ENCODE measurements around the gene PALLD. TPM values are rescaled to one million over a fixed set of nuclear protein-coding genes. Genes with fewer than 3 reads are reported as not detected.

PALLD gene
- total RNA-seq, 1 experiment from 2014 or later: 18.3 TPM

DNA sequence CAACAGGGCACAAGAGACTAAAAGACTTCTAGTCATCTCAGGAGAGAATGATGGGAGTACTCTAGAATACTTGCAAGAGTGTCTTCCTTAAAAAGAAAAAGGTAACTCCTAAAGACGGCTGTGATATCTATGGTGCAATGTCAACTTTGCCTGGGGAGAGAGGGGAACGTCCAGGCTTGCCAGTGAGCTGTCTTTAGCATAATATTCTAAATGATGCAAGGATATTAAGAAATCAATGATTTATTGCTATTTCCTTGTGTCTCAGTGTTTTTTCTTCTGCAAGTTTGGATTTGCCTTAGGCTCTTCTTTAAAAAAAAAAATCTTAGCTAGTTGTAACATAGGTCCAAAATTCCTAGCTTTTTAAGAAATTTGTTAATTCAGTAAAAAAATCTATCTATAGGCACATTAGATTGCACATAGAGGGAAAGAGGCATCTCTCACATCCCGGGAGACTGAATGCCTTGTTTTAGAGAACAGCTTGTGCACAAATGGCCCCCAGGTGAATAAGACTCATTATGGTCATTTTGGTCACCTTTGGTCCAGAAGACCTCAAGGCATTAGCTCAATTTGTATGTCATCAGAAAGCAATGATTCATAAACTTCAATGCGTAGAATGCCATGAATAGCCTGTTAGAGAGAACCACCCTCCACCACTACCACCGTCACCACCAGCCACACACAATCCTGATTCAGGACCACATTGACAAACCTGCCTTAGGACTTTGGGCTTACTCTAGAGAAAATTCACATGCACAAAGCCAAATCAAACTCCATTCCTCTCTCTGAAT, 104.1 kb downstream of the PALLD start:
- H2AFZ ChIP-seq (ENCODE audit: low read length): no peak overlapping the region
- no peak overlapping the region for H3K14ac ChIP-seq (ENCODE audit: insufficient read depth, low read length)
- no peak overlapping the region for H2BK120ac ChIP-seq (ENCODE audit: low read depth, low read length, poor library complexity, severe bottlenecking)
- H2AK5ac ChIP-seq (ENCODE audit: insufficient read length, low read length): no peak overlapping the region
- no peak overlapping the region for H3K27ac ChIP-seq (ENCODE audit: insufficient read length, low read depth, low read length)
- H3K9me3 ChIP-seq (ENCODE audit: control insufficient read depth, low read depth, low read length): no peaks in the 10 kb centered on the region
- H3K56ac ChIP-seq (ENCODE audit: insufficient read length, low read depth, low read length): no peak overlapping the region
- Mint-ChIP-seq H3K27me3 (ENCODE audit: low read depth) (no peaks in the 10 kb centered on the region), H3K27ac (no peak overlapping the region), H3K4me3 (no peak overlapping the region), H3K36me3 (ENCODE audit: insufficient read depth in 1 of 3, low read depth in 3 of 3) (no peaks in the 10 kb centered on the region), H3K4me1 (peaks cover 9 to 17% of the 10 kb centered on the region in 2 experiments), H3K9me3 (no peaks in the 10 kb centered on the region)
- no peaks in the 10 kb centered on the region for H3K79me2 ChIP-seq (ENCODE audit: insufficient read depth, low read length)
- no peak overlapping the region for H3K23ac ChIP-seq (ENCODE audit: insufficient read length, low read depth, low read length)
- no peak overlapping the region for H3K4ac ChIP-seq (ENCODE audit: low read depth, low read length)
- H2BK12ac ChIP-seq (ENCODE audit: insufficient read length, low read depth, low read length): no peak overlapping the region
- no peaks in the 10 kb centered on the region for H3K79me1 ChIP-seq (ENCODE audit: insufficient read depth, low read depth, low read length, poor library complexity, severe bottlenecking)
- H4K20me1 ChIP-seq (ENCODE audit: control insufficient read depth, insufficient read depth, insufficient read length): no peaks in the 10 kb centered on the region
- TF ChIP-seq, protein P1, sequence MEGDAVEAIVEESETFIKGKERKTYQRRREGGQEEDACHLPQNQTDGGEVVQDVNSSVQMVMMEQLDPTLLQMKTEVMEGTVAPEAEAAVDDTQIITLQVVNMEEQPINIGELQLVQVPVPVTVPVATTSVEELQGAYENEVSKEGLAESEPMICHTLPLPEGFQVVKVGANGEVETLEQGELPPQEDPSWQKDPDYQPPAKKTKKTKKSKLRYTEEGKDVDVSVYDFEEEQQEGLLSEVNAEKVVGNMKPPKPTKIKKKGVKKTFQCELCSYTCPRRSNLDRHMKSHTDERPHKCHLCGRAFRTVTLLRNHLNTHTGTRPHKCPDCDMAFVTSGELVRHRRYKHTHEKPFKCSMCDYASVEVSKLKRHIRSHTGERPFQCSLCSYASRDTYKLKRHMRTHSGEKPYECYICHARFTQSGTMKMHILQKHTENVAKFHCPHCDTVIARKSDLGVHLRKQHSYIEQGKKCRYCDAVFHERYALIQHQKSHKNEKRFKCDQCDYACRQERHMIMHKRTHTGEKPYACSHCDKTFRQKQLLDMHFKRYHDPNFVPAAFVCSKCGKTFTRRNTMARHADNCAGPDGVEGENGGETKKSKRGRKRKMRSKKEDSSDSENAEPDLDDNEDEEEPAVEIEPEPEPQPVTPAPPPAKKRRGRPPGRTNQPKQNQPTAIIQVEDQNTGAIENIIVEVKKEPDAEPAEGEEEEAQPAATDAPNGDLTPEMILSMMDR (conservative IDR thresholded peaks at IDR 0.05): no peak
- no CpG with 5 or more reads among the region's 5 CpGs for WGBS (ENCODE audit: extremely low coverage, insufficient read length, low lambda C conversion rate)
- DNase-seq: no peak
- no peak overlapping the region for H4K91ac ChIP-seq (ENCODE audit: insufficient read length, low read depth, low read length)
- no peaks in the 10 kb centered on the region for H3K23me2 ChIP-seq (ENCODE audit: insufficient read length, low read depth, low read length, poor library complexity, severe bottlenecking)
- H3K4me1 ChIP-seq (ENCODE audit: insufficient read depth, low read length): 0 out of 2 replicates have a peak, but pooled peaks cover 2% of the 10 kb centered on the region
- H2BK20ac ChIP-seq (ENCODE audit: low read depth, low read length, poor library complexity, severe bottlenecking): no peak overlapping the region
- H2BK5ac ChIP-seq (ENCODE audit: insufficient read length, low read length): no peak overlapping the region
- no peak overlapping the region for H2BK15ac ChIP-seq (ENCODE audit: low read depth, low read length)
- H4K8ac ChIP-seq (replicated peaks; ENCODE audit: insufficient read length, low read depth, low read length): no peak overlapping the region
- H3K4me2 ChIP-seq (ENCODE audit: insufficient read depth, insufficient read length, low read length): no peak overlapping the region
- H4K5ac ChIP-seq (ENCODE audit: insufficient read length, low read depth, low read length): no peak overlapping the region
- no peaks in the 10 kb centered on the region for H3K27me3 ChIP-seq (ENCODE audit: insufficient read depth, low read length)
- H3T11ph ChIP-seq (ENCODE audit: low read length): no peak overlapping the region
- no peak overlapping the region for H3K9ac ChIP-seq (ENCODE audit: extremely low read depth, insufficient read length, low read length)
- no peak overlapping the region for H3K18ac ChIP-seq (ENCODE audit: insufficient read length, low read depth, low read length)

All from H9 (cell line).